ENCODE results near the gene RAD9B.
A peak's percentile ranks its signal among the peaks of the same experiment; 100 is the strongest.
"Not testable (repeated sequence)": the region's sequence is repeated elsewhere in the genome, so short reads cannot be mapped to it uniquely, and the experiment has no call there.

Gene RAD9B

GRCh38 chr12:110501752-110502738 lies at the start of gene RAD9B, which contains the start of gene VPS29:
Gene RAD9B, plus strand, starts transcription at chr12:110502331. Its CDS starts 7 bp downstream, at chr12:110502338.
Gene VPS29, minus strand, starts transcription at chr12:110502111. Its CDS starts 60 bp downstream, at chr12:110502051.
- DNase-seq = peak; percentile 98
- peak; percentile 99 for ATAC-seq

- DNase-seq (no peak), ATAC-seq (no peak)
These were observed 48.4 kb upstream of the RAD9B start for GRCh38 chr12:110453569-110454296.

- ATAC-seq (no peak), DNase-seq (no peak)
These were observed 43.4 kb upstream of the RAD9B start for GRCh38 chr12:110458756-110459155.

- not testable (repeated sequence) for DNase-seq, ATAC-seq
These were observed 40.9 kb upstream of the RAD9B start for GRCh38 chr12:110461189-110461588.

- ATAC-seq = no peak
- DNase-seq = no peak
These were observed 37.1 kb upstream of the RAD9B start for GRCh38 chr12:110465024-110465423.

- DNase-seq, ATAC-seq: not testable (repeated sequence)
These were observed 36.4 kb upstream of the RAD9B start for GRCh38 chr12:110465765-110466164.

GRCh38 chr12:110466791-110467190 lies 35.3 kb upstream of the RAD9B start:
- DNase-seq (no peak), ATAC-seq (no peak)

- ATAC-seq (no peak), DNase-seq (no peak)
These were observed 34.3 kb upstream of the RAD9B start for GRCh38 chr12:110467847-110468213.

- ATAC-seq = peak; percentile 81
- DNase-seq = peak; percentile 94
These were observed 33.7 kb upstream of the RAD9B start, which contains the start of the genes FAM216A and GPN3 for GRCh38 chr12:110468214-110469048. Gene FAM216A, plus strand, starts transcription at chr12:110468845. Its CDS starts 31 bp downstream, at chr12:110468876. Gene GPN3, minus strand, starts transcription at chr12:110468257. Its CDS starts 54 bp downstream, at chr12:110468203.

- ATAC-seq (no peak), DNase-seq (no peak)
These were observed 26.7 kb upstream of the RAD9B start for GRCh38 chr12:110475426-110475825.

- ATAC-seq = no peak
- no peak for DNase-seq
These were observed 3.0 kb upstream of the RAD9B start for GRCh38 chr12:110498984-110499706.

- DNase-seq = no peak
- no peak for ATAC-seq
These were observed 756 bp upstream of the RAD9B start for GRCh38 chr12:110501399-110501751.

GRCh38 chr12:110503432-110503831 lies 1.3 kb downstream of the RAD9B start:
- DNase-seq (no peak), ATAC-seq (no peak)

GRCh38 chr12:110505332-110505731 lies 3.2 kb downstream of the RAD9B start:
- ATAC-seq = no peak
- no peak for DNase-seq

- DNase-seq (no peak), ATAC-seq (no peak)
These were observed 6.0 kb downstream of the RAD9B start for GRCh38 chr12:110508071-110508586.

- ATAC-seq (no peak), DNase-seq (no peak)
These were observed 11.7 kb downstream of the RAD9B start for GRCh38 chr12:110513842-110514241.

GRCh38 chr12:110514363-110514762 lies 12.2 kb downstream of the RAD9B start:
- no peak for ATAC-seq
- no peak for DNase-seq

- DNase-seq = no peak
- ATAC-seq = no peak
These were observed 14.9 kb downstream of the RAD9B start for GRCh38 chr12:110516995-110517394.

GRCh38 chr12:110518014-110518413 lies 15.9 kb downstream of the RAD9B start:
- ATAC-seq, DNase-seq: not testable (repeated sequence)

GRCh38 chr12:110520876-110521712 lies 19.0 kb downstream of the RAD9B start:
- peak; percentile 52 for ATAC-seq

More at GRCh38 chr12:110520876-110521712, 19.0 kb downstream of the RAD9B start:
- DNase-seq = not testable (repeated sequence)

Measured in stimulated activated naive CD8-positive, alpha-beta T cell treated with anti-CD3 and anti-CD28 coated beads, Interleukin-15, Interleukin-2, amounts not matched to agents 100 U/mL and 50 U/mL, for 24 hours (primary cell).